H1 (cell line): ENCODE results near the gene SPDYE3.
"Not testable (repeated sequence)": the region's sequence is repeated elsewhere in the genome, so short reads cannot be mapped to it uniquely, and the experiment has no call there.

Experiments
- EP300 ChIP-seq, 2 experiments: IDR thresholded peaks; 1 replicate in 1 of 2; 2 replicates in 1 of 2; pipeline ENCODE4 v1.6.1; 2011 to 2012; ENCODE audit warnings: low read depth in 2 of 2, low read length in 2 of 2, mild to moderate bottlenecking in 2 of 2, borderline replicate concordance in 1 of 2, inconsistent platforms in 1 of 2, moderate library complexity in 1 of 2
- GTF2F1 ChIP-seq: IDR thresholded peaks from 2 replicates; pipeline ENCODE4 v1.6.1; 2012; ENCODE audit warnings: low read depth, low read length, improper control_type of control experiment, borderline replicate concordance
- POLR2A ChIP-seq, 2 experiments: IDR thresholded peaks; 1 replicate in 1 of 2; 2 replicates in 1 of 2; pipeline ENCODE4 v1.6.1; 2011; ENCODE audit warnings: low read depth in 2 of 2, low read length in 2 of 2, mild to moderate bottlenecking in 2 of 2; ENCODE audit errors: control extremely low read depth in 1 of 2
- RBBP5 ChIP-seq: IDR thresholded peaks from 2 replicates; pipeline ENCODE4 v1.7.1; 2012; ENCODE audit warnings: low read depth, mild to moderate bottlenecking, inconsistent platforms, low read length, moderate library complexity, borderline replicate concordance
- SIX5 ChIP-seq: IDR thresholded peaks from 2 replicates; pipeline ENCODE4 v1.6.1; 2011; ENCODE audit warnings: mild to moderate bottlenecking, low read depth, low read length
- SP2 ChIP-seq: IDR thresholded peaks from 2 replicates; pipeline ENCODE4 v1.6.1; 2012; ENCODE audit warnings: mild to moderate bottlenecking, low read length, inconsistent platforms
- TF ChIP-seq, protein P1 (sequence below), 3 experiments: IDR thresholded peaks; 1 replicate in 2 of 3; 2 replicates in 1 of 3; pipeline versions ENCODE4 v1.5.1 to v1.6.1; 2011; ENCODE audit warnings: low read length in 3 of 3, mild to moderate bottlenecking in 3 of 3, inconsistent platforms in 2 of 3, low read depth in 1 of 3, moderate library complexity in 1 of 3; ENCODE audit not compliant: insufficient read depth in 1 of 3; ENCODE audit errors: control extremely low read depth in 1 of 3

DNA sequence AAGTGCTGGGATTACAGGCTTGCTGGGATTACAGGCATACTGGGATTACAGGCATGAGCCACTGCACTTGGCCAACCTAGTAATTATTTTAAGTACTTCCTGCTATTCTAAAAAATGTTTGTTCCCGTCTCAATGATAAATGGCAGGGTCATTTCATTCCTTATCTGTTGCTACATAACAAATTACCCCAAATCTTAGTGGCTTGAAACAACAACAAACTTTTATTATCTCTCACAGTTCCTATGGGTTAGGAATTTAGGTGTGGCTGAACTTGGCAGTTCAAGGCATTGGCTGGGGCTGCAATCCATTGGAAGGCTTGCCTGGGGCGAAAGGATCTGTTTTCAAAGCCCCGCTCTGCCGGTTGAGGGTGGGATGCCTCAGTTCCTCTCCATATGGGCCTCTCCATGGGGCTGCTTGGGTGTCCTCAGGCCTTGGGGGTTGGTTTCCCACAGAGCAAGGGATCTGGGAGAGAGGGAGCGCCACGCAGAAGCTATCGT lies 42.8 kb upstream of the SPDYE3 start:
- not testable (repeated sequence) for TF ChIP-seq POLR2A (IDR thresholded peaks at IDR 0.05; ENCODE audit: control extremely low read depth in 1 of 2, low read depth in 2 of 2, low read length in 2 of 2); GTF2F1; SP2; RBBP5; EP300 (IDR thresholded peaks at IDR 0.05; ENCODE audit: borderline replicate concordance in 1 of 2, low read depth in 2 of 2, low read length in 2 of 2); SIX5
- TF ChIP-seq, protein P1, sequence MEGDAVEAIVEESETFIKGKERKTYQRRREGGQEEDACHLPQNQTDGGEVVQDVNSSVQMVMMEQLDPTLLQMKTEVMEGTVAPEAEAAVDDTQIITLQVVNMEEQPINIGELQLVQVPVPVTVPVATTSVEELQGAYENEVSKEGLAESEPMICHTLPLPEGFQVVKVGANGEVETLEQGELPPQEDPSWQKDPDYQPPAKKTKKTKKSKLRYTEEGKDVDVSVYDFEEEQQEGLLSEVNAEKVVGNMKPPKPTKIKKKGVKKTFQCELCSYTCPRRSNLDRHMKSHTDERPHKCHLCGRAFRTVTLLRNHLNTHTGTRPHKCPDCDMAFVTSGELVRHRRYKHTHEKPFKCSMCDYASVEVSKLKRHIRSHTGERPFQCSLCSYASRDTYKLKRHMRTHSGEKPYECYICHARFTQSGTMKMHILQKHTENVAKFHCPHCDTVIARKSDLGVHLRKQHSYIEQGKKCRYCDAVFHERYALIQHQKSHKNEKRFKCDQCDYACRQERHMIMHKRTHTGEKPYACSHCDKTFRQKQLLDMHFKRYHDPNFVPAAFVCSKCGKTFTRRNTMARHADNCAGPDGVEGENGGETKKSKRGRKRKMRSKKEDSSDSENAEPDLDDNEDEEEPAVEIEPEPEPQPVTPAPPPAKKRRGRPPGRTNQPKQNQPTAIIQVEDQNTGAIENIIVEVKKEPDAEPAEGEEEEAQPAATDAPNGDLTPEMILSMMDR (IDR thresholded peaks at IDR 0.05; ENCODE audit: control extremely low read depth in 1 of 3, insufficient read depth in 1 of 3, low read depth in 1 of 3, low read length in 3 of 3) = not testable (repeated sequence)
